OCI-LY7 (cell line): Measurements from ENCODE around the gene MAP3K15. TPM values are rescaled to one million over a fixed set of nuclear protein-coding genes. Genes with fewer than 3 reads are reported as not detected.

Source experiments
- BruUV-seq: library from RNA; stranded (reverse); fragments of 400-500 nt; replicated peaks from 2 replicates; lab custom pipeline; 2021; lab: Mats Ljungman, UMichigan
- CTCF ChIA-PET: fragments of 300-600 bp; sonication (Branson Sonifier 250); formaldehyde crosslinking; loops from one replicate; lab custom pipeline; 2022; ENCODE audit warnings: antibody characterized with exemption; ENCODE audit not compliant: unreplicated experiment; lab: Charles Lee
- POLR2A ChIA-PET: fragments of 300-600 bp; sonication (Branson Sonifier 250); formaldehyde crosslinking; loops from one replicate; lab custom pipeline; 2022; ENCODE audit warnings: antibody characterized with exemption; lab: Charles Lee
- DNase-seq: peaks from one replicate; pipeline ENCODE4 v3.0.0-alpha.2; 2015; ENCODE audit warnings: low spot score
- H2AFZ ChIP-seq: fragments of 200-600 bp; sonication (generic), shearing (Covaris generic); 2 replicates; pipeline ENCODE4 v1.6.1; 2014; ENCODE audit warnings: mild to moderate bottlenecking, antibody characterized with exemption, low read length, moderate library complexity
- H3K27ac ChIP-seq: fragments of 200-600 bp; sonication (generic); 2 replicates; pipeline ENCODE4 v1.5.1; 2014; ENCODE audit warnings: mixed run types, low read depth, mild to moderate bottlenecking, moderate library complexity, low read length, inconsistent platforms; ENCODE audit not compliant: poor library complexity, severe bottlenecking
- H3K36me3 ChIP-seq: fragments of 200-600 bp; sonication (generic); 2 replicates; pipeline ENCODE4 v1.6.1; 2014; ENCODE audit warnings: mild to moderate bottlenecking, antibody characterized with exemption, low read length, moderate library complexity, mixed read lengths; ENCODE audit not compliant: insufficient read depth
- H3K4me1 ChIP-seq: fragments of 200-600 bp; sonication (generic); 2 replicates; pipeline ENCODE4 v1.5.1; 2014; ENCODE audit warnings: mild to moderate bottlenecking, low read length; ENCODE audit not compliant: insufficient read depth, poor library complexity, severe bottlenecking
- H3K4me2 ChIP-seq: fragments of 200-600 bp; sonication (generic); 2 replicates; pipeline ENCODE4 v1.6.1; 2014; ENCODE audit warnings: mild to moderate bottlenecking, low read length
- H3K4me3 ChIP-seq: fragments of 200-600 bp; sonication (generic); 2 replicates; pipeline ENCODE4 v1.5.1; 2014; ENCODE audit warnings: mild to moderate bottlenecking, low read depth, low read length; ENCODE audit not compliant: poor library complexity, severe bottlenecking
- H3K79me2 ChIP-seq: fragments of 200-600 bp; sonication (generic); 2 replicates; pipeline ENCODE4 v1.6.1; 2016; ENCODE audit warnings: low read depth, mild to moderate bottlenecking, low read length, moderate library complexity, mixed read lengths; ENCODE audit not compliant: insufficient read depth
- H3K9me2 ChIP-seq: fragments of 200-600 bp; sonication (generic); 2 replicates; pipeline ENCODE4 v1.6.1; 2016; ENCODE audit warnings: mild to moderate bottlenecking, low read length, mixed read lengths; ENCODE audit not compliant: insufficient read depth
- H3K9me3 ChIP-seq: fragments of 200-600 bp; sonication (generic); 2 replicates; pipeline ENCODE4 v1.6.1; 2014; ENCODE audit warnings: mild to moderate bottlenecking, mixed run types, low read length, mixed read lengths
- H4K20me1 ChIP-seq: fragments of 200-600 bp; sonication (generic); 2 replicates; pipeline ENCODE4 v1.6.1; 2014; ENCODE audit warnings: mild to moderate bottlenecking, antibody characterized with exemption, low read length, moderate library complexity, mixed read lengths; ENCODE audit not compliant: insufficient read depth
- CTCF ChIP-seq: fragments of 200-600 bp; sonication (generic); conservative IDR thresholded peaks from 2 replicates; pipeline ENCODE4 v1.5.1; 2014; ENCODE audit warnings: mild to moderate bottlenecking, antibody characterized with exemption, low read length, moderate library complexity, mixed read lengths
- EZH2phosphoT487 ChIP-seq: fragments of 200-600 bp; sonication (generic); IDR thresholded peaks from 2 replicates; pipeline ENCODE4 v1.6.1; 2018; ENCODE audit warnings: low read depth, borderline replicate concordance, mild to moderate bottlenecking, mixed run types, antibody characterized with exemption, low read length, moderate library complexity, mixed read lengths
- intact Hi-C: fragments of 100-400 bp; cut with micrococcal nuclease; formaldehyde crosslinking; loops from one replicate; pipeline ENCODE4 v1.10.0; 2022; ENCODE audit not compliant: unreplicated experiment
- total RNA-seq, 2 experiments: library from RNA; depleted of rRNA in 1 of 2; stranded (reverse); fragments of >200 nt in 1 of 2; shearing (Covaris generic) in 1 of 2; gene quantifications; 2 replicates each; pipeline ENCODE4 v1.2.3, GENCODE V29; 2014 to 2022

Gene MAP3K15
- total RNA-seq, 2 experiments from 2014 or later: not detected

DNA sequence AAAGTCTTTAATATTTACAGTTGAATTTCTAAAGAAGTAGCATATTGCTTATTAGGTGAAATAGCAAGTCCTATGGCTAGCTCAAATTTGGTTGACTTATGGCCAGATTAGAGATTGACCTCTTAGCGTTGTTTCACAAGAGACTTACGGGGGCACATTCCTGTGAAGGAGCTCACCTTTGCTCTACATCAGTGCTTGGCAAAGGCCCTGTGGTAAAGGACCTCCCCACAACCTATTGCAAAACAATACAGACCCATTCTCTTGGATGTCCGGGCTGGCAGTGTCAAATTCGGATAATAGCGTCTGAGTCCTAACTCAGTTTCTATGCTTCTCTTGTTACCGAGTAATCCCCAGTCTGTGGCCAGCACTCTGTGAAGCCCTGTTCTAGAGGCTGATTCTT is 160.7 kb downstream of the MAP3K15 start:
- CTCF ChIA-PET: no interaction called here
- Histone ChIP-seq H3K4me1 (no peaks in the 10 kb centered on the region), H3K4me3 (no peak overlapping the region), H3K36me3 (peaks cover 95% of the 10 kb centered on the region), H3K27ac (no peak overlapping the region), H3K9me3 (no peaks in the 10 kb centered on the region), H3K9me2 (no peaks in the 10 kb centered on the region), H2AFZ (no peak overlapping the region), H3K79me2 (peaks cover under 1% of the 10 kb centered on the region; the same call in 1 of the 2 replicates), H4K20me1 (no peaks in the 10 kb centered on the region), H3K4me2 (no peak overlapping the region)
- intact Hi-C loops: no loop called here
- DNase-seq: no peak
- no peak for TF ChIP-seq CTCF
- TF ChIP-seq EZH2phosphoT487: no peak
- BruUV-seq: no TSS peak
- POLR2A ChIA-PET: no interaction called here

DNA sequence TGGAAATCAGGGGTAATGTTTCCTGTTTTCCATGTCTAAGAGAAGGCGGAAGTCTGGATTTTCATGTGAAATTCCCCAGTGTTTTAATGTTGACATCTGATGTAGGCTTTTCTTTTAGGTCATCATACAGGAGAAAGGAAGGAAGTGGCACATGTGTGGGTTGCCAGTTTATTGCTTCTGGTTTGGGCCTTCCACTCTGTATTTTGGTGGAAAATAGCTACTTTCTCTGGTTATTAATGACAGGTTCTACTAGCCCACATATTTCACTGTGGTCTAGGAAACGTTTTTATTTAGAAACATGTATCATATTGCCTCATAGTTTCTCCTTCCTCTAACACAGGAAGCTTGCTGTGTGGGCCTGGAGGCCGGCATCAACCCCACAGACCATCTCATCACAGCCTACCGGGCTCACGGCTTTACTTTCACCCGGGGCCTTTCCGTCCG is 164.3 kb downstream of the MAP3K15 start:
- Histone ChIP-seq H3K4me1 (peaks cover 5% of the 10 kb centered on the region), H3K4me3 (no peak overlapping the region), H3K79me2 (peaks cover 33% of the 10 kb centered on the region), H2AFZ (no peak overlapping the region), H3K9me2 (no peaks in the 10 kb centered on the region), H4K20me1 (0 out of 2 replicates have a peak, but pooled peaks cover under 1% of the 10 kb centered on the region), H3K9me3 (no peaks in the 10 kb centered on the region), H3K4me2 (no peak overlapping the region), H3K36me3 (peaks cover 80% of the 10 kb centered on the region), H3K27ac (no peak overlapping the region)
- CTCF ChIA-PET: no interaction called here
- no peak for DNase-seq
- TF ChIP-seq EZH2phosphoT487 (no peak), CTCF (no peak)
- no TSS peak for BruUV-seq
- intact Hi-C loops: no loop called here
- POLR2A ChIA-PET: no interaction called here

DNA sequence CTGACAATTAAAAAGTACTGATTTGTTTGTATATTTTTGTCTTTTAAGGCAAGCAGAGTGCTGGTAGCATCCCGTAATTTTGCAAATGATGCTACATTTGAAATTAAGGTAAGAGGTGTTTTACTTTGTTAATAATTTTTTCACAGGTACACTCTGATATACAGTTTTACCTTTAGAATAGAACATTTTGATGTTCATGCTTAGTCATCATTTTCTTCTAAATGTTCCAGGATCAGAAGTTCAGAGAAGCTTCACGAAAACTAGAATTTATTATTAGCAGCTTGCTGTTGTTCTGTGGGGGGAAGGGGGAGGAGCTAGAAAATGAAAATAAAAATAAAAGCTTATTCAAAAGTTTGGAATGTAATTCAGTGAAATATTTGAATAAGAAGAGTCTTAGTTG is 166.0 kb downstream of the MAP3K15 start:
- ChIA-PET CTCF (no interaction called here), POLR2A (no interaction called here)
- H3K36me3 ChIP-seq: peaks cover 63% of the 10 kb centered on the region
- H3K9me2 ChIP-seq: no peaks in the 10 kb centered on the region
- intact Hi-C loops: no loop called here
- BruUV-seq: no TSS peak
- H3K27ac ChIP-seq: no peak overlapping the region
- H4K20me1 ChIP-seq: peaks cover 5% of the 10 kb centered on the region; the same call in 1 of the 2 replicates
- no peak overlapping the region for H3K4me2 ChIP-seq
- H3K4me3 ChIP-seq: no peak overlapping the region
- H2AFZ ChIP-seq: no peak overlapping the region
- H3K4me1 ChIP-seq: peaks cover 17% of the 10 kb centered on the region
- H3K9me3 ChIP-seq: no peaks in the 10 kb centered on the region
- TF ChIP-seq EZH2phosphoT487 (no peak), CTCF (no peak)
- H3K79me2 ChIP-seq: peaks cover 50% of the 10 kb centered on the region
- DNase-seq: no peak
